Rectal smooth muscle tissue (tissue), 1 donor: Measurements from ENCODE around the gene IL1B.

Source experiments
- H3K27ac ChIP-seq: one replicate; pipeline ENCODE4 v1.7.0; 2013; ENCODE audit warnings: low read depth, low read length, inconsistent platforms
- H3K27me3 ChIP-seq: one replicate; pipeline ENCODE4 v1.7.0; 2013; ENCODE audit warnings: low read length; ENCODE audit not compliant: control insufficient read depth, insufficient read depth
- H3K36me3 ChIP-seq: one replicate; pipeline ENCODE4 v1.7.0; 2013; ENCODE audit warnings: low read length; ENCODE audit not compliant: control insufficient read depth, insufficient read depth
- H3K4me1 ChIP-seq: one replicate; pipeline ENCODE4 v1.7.0; 2013; ENCODE audit warnings: low read length; ENCODE audit not compliant: control insufficient read depth, insufficient read depth
- H3K4me3 ChIP-seq: one replicate; pipeline ENCODE4 v1.7.0; 2013; ENCODE audit warnings: low read length
- H3K9ac ChIP-seq: one replicate; pipeline ENCODE4 v1.7.0; 2013; ENCODE audit warnings: low read length

IL1B gene

DNA sequence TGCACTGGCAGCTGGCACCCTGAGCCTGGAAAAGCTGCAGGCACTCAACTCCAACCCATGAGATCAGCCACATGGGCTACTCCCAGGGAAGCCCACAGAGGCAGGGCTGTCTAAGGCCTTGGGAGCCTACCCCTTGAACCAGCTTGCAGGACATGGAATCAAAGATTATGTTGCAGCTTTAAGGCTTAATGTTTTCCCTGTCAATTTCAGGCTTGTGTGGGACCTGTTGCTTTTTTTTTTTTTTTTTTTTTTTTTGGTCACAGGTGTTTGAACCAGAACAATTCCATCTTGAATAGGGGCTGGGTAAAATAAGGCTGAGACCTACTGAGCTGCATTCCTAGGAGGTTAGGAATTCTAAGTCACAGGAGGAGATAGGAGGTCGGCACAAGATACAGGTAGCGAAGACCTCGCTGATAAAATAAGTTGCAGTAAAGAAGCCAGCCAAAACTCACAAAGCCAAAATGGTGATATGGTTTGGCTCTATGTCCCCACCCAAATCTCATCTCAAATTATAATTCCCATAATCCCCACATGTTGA is 44.8 kb downstream of the IL1B start:
- Histone ChIP-seq H3K9ac (no peak overlapping the region), H3K27ac (no peak overlapping the region), H3K4me1 (no peaks in the 10 kb centered on the region), H3K36me3 (no peaks in the 10 kb centered on the region), H3K27me3 (no peaks in the 10 kb centered on the region), H3K4me3 (no peak overlapping the region)

- Histone ChIP-seq H3K36me3 (no peaks in the 10 kb centered on the region), H3K27ac (no peak overlapping the region), H3K4me1 (no peaks in the 10 kb centered on the region), H3K27me3 (no peaks in the 10 kb centered on the region), H3K4me3 (no peak overlapping the region), H3K9ac (no peak overlapping the region)
Measured at GRCh38 chr2:112791019-112791418, 45.6 kb downstream of the IL1B start.

- Histone ChIP-seq H3K36me3 (no peaks in the 10 kb centered on the region), H3K4me1 (no peaks in the 10 kb centered on the region), H3K27me3 (no peaks in the 10 kb centered on the region), H3K4me3 (no peak overlapping the region), H3K27ac (no peak overlapping the region), H3K9ac (no peak overlapping the region)
Measured at GRCh38 chr2:112790305-112790704, 46.3 kb downstream of the IL1B start.

DNA sequence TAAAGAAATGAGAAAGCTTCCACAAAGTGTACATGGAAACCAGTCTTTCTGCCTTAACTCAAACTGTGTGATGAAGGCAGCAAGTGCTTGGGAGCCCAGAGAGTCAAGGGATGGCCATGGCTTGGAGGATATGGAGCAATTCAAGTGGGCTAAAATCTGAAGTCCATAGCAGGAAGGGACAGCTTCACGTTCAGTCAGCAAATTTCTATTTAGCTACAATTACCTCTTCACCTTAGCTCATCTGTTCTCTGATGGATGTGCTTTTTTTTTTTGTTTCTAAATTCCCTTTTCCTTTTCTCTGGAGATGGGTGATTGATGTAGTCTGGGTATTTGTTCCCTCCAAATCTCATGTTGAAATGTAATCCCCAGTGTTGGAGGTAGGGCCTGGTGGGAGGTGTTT is 47.4 kb downstream of the IL1B start:
- Histone ChIP-seq H3K9ac (no peak overlapping the region), H3K4me3 (no peak overlapping the region), H3K4me1 (no peaks in the 10 kb centered on the region), H3K27me3 (no peaks in the 10 kb centered on the region), H3K27ac (no peak overlapping the region), H3K36me3 (no peaks in the 10 kb centered on the region)

GRCh38 chr2:112788653-112789052 is 47.9 kb downstream of the IL1B start:
- no peak overlapping the region for H3K9ac ChIP-seq
- H3K27ac ChIP-seq, result no peak overlapping the region
- H3K4me3 ChIP-seq, result no peak overlapping the region
- no peaks in the 10 kb centered on the region for H3K4me1 ChIP-seq
- no peaks in the 10 kb centered on the region for H3K36me3 ChIP-seq
- H3K27me3 ChIP-seq, result no peaks in the 10 kb centered on the region

DNA sequence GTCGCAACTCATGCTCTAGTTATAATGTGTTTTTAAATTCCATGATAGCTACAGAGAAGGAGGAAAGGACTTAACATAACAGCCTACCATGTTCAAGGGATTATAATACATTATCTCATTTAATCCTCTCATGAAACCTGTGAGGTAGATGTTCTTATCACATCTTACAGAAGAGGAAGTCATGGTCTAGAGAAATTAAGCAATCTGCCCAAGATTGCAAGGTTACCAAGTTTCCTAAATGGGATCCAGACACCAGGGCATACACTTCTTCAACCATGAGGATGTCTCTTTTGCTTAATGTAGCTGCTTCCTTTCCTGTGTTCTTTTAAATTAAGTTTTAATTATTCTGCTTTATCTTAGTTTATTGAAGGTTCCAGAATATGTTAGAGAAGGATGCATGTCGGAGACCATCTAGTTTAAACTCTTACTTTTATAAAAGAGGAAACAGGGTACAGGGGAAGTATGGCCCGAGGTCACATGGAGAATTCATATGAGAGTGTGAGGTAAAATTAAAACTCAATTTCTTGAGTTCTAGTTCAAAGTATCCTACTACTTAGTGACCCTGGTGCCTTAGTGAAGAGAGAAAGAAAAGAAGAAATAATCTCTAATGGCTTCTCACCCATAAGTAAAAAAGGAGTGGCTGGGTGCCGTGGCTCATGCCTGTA is 48.7 kb downstream of the IL1B start:
- Histone ChIP-seq H3K4me1 (no peaks in the 10 kb centered on the region), H3K36me3 (no peaks in the 10 kb centered on the region), H3K4me3 (no peak overlapping the region), H3K9ac (no peak overlapping the region), H3K27me3 (no peaks in the 10 kb centered on the region), H3K27ac (no peak overlapping the region)

GRCh38 chr2:112787294-112787693 is 49.3 kb downstream of the IL1B start:
- Histone ChIP-seq H3K27me3 (no peaks in the 10 kb centered on the region), H3K4me1 (no peaks in the 10 kb centered on the region), H3K27ac (no peak overlapping the region), H3K4me3 (no peak overlapping the region), H3K9ac (no peak overlapping the region), H3K36me3 (no peaks in the 10 kb centered on the region)

GRCh38 chr2:112784199-112785189 is 52.1 kb downstream of the IL1B start, which contains the start of gene IL1A:
Gene IL1A, minus strand, starts transcription at chr2:112784493. Its CDS starts 723 bp downstream, at chr2:112783770.
- no peak within 1 kb of the TSS for H3K27ac ChIP-seq
- no peaks in the 10 kb centered on the region for H3K27me3 ChIP-seq
- no peaks in the 10 kb centered on the region for H3K36me3 ChIP-seq
- no peak within 1 kb of the TSS for H3K9ac ChIP-seq
- no peak within 1 kb of the TSS for H3K4me3 ChIP-seq
- H3K4me1 ChIP-seq, result no peaks in the 10 kb centered on the region

GRCh38 chr2:112783187-112783714 is 53.3 kb downstream of the IL1B start:
- Histone ChIP-seq H3K9ac (no peak overlapping the region), H3K4me1 (no peaks in the 10 kb centered on the region), H3K27me3 (no peaks in the 10 kb centered on the region), H3K27ac (no peak overlapping the region), H3K4me3 (no peak overlapping the region), H3K36me3 (no peaks in the 10 kb centered on the region)

DNA sequence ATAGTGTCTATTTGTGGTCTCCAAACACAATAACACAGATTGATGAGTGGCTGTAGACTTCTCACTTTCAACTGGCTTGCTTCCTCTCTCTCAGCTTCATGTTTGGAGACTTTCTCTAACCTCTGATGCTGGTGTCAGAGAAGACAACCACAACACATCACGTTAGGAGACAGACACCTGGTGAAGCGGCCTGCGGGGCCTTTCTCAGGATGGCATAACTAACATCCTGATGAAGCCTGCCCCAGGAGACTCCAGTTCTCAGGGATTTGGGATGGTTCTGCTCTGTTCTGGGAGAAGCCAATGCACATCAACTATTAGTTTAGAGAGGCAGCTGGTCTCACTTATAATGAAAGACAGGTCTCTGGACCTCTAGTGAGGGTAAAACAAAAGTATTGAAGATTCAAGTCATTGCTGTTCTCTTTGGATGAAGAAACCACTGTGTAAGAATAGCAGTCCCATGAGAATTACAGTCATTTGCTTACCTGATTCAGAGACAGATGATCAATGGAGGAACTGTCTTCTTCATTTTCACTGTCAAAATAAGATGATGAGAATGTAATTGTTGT is 54.3 kb downstream of the IL1B start:
- Histone ChIP-seq H3K27ac (no peak overlapping the region), H3K4me1 (no peaks in the 10 kb centered on the region), H3K9ac (no peak overlapping the region), H3K4me3 (no peak overlapping the region), H3K36me3 (no peaks in the 10 kb centered on the region), H3K27me3 (no peaks in the 10 kb centered on the region)
